HTERT RPE-1 (cell line): ENCODE results near the gene SCARB1.

Experiments used
- in situ Hi-C: fragments of 300-500 bp; cut with MboI; formaldehyde crosslinking; loops from 4 replicates; pipeline ENCODE4 v1.14.3; 2020; ENCODE audit warnings: low sequenced_read_pairs

Gene SCARB1

DNA sequence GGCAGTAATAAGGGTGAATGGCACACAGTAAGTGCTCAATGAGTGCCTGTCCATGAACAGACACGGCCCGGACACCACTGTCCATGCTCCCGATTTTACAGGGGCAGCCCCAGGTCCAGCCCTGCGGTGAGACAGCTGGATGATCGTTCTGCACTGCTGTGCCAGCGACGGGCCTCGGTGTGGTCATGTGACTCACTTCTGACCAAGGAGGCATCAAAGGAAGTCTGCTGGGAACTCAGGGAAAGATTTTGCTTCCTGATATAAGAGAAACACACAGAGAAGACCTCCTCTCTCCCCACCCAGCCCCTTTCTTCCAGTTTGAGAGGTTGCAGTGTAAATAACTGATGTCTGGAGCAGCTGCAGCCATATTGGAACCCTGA, 126.6 kb downstream of the SCARB1 start:
- in situ Hi-C loops = no loop called here

- in situ Hi-C loops = no loop called here
These were observed 127.3 kb downstream of the SCARB1 start for GRCh38 chr12:124736115-124737039.

DNA sequence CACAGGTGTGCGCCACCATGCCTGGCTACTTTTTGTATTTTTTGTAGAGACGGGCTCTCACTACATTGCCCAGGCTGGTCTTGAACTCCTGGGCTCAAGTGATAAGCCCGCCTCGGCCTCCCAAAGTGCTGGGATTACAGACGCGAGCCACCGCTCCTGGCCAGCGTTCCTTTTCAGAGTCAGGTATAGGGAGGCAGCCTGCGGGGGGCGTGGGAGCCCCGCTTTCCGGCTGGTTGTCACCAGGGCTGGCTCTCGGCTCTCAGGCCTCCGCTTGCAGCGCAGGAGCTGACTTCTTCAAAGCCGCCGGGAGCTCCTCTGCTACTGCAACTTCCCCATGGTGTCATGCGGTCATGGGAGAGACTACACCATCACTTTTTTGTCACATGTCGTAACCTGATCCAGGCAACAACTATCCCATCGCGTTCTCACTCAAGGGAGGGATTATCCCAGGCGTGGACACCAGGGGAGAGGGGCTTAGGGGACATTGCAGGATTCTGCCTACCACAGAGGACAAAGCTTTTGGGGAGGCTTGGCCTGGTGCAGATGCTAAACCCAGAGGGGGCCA, 129.4 kb downstream of the SCARB1 start:
- in situ Hi-C loops = no loop called here

GRCh38 chr12:124733086-124733485, 130.6 kb downstream of the SCARB1 start:
- in situ Hi-C loops = no loop called here

- in situ Hi-C loops = no loop called here
These were observed 131.2 kb downstream of the SCARB1 start for GRCh38 chr12:124732275-124733075.

GRCh38 chr12:124731869-124732268, 131.8 kb downstream of the SCARB1 start:
- in situ Hi-C loops = no loop called here

- in situ Hi-C loops = no loop called here
These were observed 133.2 kb downstream of the SCARB1 start for GRCh38 chr12:124730455-124730932.

- in situ Hi-C loops = no loop called here
These were observed 135.7 kb downstream of the SCARB1 start for GRCh38 chr12:124727922-124728321.

GRCh38 chr12:124727264-124727800, 136.3 kb downstream of the SCARB1 start:
- in situ Hi-C loops = no loop called here
